Activated naive CD8-positive, alpha-beta T cell (primary cell): Measurements from ENCODE around the gene CA11.
"Not testable (repeated sequence)": the region's sequence is repeated elsewhere in the genome, so short reads cannot be mapped to it uniquely, and the experiment has no call there.

Experiments
- H3K27ac Mint-ChIP-seq: one replicate; pipeline ENCODE4 v1.8.0; 2021; ENCODE audit warnings: mixed read lengths
- H3K27me3 Mint-ChIP-seq: one replicate; pipeline ENCODE4 v1.8.0; 2021; ENCODE audit warnings: mixed read lengths
- H3K36me3 Mint-ChIP-seq: one replicate; pipeline ENCODE4 v1.8.0; 2021; ENCODE audit warnings: mixed read lengths
- H3K4me1 Mint-ChIP-seq: one replicate; pipeline ENCODE4 v1.8.0; 2021; ENCODE audit warnings: low read depth, mixed read lengths
- H3K4me3 Mint-ChIP-seq: one replicate; pipeline ENCODE4 v1.8.0; 2021; ENCODE audit warnings: mild to moderate bottlenecking, mixed read lengths
- H3K9me3 Mint-ChIP-seq: one replicate; pipeline ENCODE4 v1.8.0; 2021; ENCODE audit warnings: low read depth, mixed read lengths

Gene CA11

GRCh38 chr19:48638831-48639381, 7.1 kb downstream of the CA11 start:
- H3K9me3 Mint-ChIP-seq, result no peaks in the 10 kb centered on the region
- H3K27me3 Mint-ChIP-seq, result no peaks in the 10 kb centered on the region
- peak overlapping the region; percentile 99 for H3K27ac Mint-ChIP-seq
- H3K4me1 Mint-ChIP-seq, result peaks cover 41% of the 10 kb centered on the region
- peak overlapping the region; percentile 97 for H3K4me3 Mint-ChIP-seq
- no peaks in the 10 kb centered on the region for H3K36me3 Mint-ChIP-seq

DNA sequence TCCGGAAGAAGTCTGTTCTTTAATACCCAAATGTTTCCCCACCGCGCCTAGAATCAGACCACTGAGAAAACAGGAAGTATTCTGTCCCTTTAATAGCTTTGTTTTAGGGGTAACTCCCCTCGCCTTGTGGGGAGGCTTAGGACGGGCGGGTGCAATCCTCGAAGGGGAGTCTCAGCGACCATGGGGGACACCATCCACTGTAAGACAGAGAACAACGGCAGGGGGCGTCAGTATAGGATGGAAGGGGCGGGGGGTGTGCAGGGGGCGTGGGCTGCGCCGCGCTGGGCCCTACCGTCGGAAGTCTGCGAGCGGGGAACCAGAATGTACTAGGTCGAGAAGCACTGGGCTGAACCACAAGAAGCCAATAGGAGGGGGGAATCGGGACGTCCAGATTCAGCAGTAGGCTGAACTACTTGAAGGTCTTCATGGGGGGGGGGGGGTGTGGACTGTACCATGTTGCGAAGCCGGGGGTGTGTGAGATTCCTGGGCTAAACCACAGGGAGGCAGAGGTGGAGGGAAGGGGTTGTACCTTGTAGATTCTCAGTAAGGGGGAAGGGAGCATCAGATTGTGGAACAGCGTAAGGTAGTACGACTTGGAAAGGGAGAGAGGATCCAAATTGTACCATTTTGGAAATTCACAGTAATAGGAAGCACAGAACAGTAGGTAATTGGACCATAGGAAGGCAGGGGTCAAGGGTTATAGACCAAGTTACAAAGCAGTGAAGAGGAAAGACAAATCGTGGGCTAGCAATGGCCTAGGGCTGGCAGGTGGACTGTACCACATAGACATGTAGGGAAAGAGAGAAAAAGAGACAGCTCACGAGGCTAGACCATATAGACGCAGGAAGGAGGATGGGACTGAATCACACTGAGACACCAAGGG, 7.8 kb downstream of the CA11 start:
- Mint-ChIP-seq H3K27me3 (no peaks in the 10 kb centered on the region), H3K9me3 (no peaks in the 10 kb centered on the region), H3K4me1 (peaks cover 47% of the 10 kb centered on the region), H3K36me3 (no peaks in the 10 kb centered on the region), H3K4me3 (peak overlapping the region; percentile 97), H3K27ac (peak overlapping the region; percentile 99)

- H3K27me3 Mint-ChIP-seq, result no peaks in the 10 kb centered on the region
- peak overlapping the region; percentile 99 for H3K27ac Mint-ChIP-seq
- H3K9me3 Mint-ChIP-seq, result no peaks in the 10 kb centered on the region
- H3K4me1 Mint-ChIP-seq, result peaks cover 53% of the 10 kb centered on the region
- H3K4me3 Mint-ChIP-seq, result peak overlapping the region; percentile 97
- no peaks in the 10 kb centered on the region for H3K36me3 Mint-ChIP-seq
Measured at GRCh38 chr19:48637449-48637947, 8.5 kb downstream of the CA11 start.

GRCh38 chr19:48636859-48637448, 9.0 kb downstream of the CA11 start, which contains the start of gene DBP:
DBP (minus strand) TSS chr19:48637379; CDS start chr19:48636994, 385 bp downstream.
- Mint-ChIP-seq H3K9me3 (no peaks in the 10 kb centered on the region), H3K27ac (peak within 1 kb of the TSS; percentile 99), H3K4me1 (peaks cover 56% of the 10 kb centered on the region), H3K36me3 (no peaks in the 10 kb centered on the region), H3K4me3 (peak within 1 kb of the TSS; percentile 97), H3K27me3 (no peaks in the 10 kb centered on the region)

- Mint-ChIP-seq H3K9me3 (no peaks in the 10 kb centered on the region), H3K27ac (peak overlapping the region; percentile 90), H3K27me3 (no peaks in the 10 kb centered on the region), H3K4me3 (peak overlapping the region; percentile 97), H3K4me1 (peaks cover 60% of the 10 kb centered on the region), H3K36me3 (no peaks in the 10 kb centered on the region)
Measured at GRCh38 chr19:48635966-48636858, 9.8 kb downstream of the CA11 start.

DNA sequence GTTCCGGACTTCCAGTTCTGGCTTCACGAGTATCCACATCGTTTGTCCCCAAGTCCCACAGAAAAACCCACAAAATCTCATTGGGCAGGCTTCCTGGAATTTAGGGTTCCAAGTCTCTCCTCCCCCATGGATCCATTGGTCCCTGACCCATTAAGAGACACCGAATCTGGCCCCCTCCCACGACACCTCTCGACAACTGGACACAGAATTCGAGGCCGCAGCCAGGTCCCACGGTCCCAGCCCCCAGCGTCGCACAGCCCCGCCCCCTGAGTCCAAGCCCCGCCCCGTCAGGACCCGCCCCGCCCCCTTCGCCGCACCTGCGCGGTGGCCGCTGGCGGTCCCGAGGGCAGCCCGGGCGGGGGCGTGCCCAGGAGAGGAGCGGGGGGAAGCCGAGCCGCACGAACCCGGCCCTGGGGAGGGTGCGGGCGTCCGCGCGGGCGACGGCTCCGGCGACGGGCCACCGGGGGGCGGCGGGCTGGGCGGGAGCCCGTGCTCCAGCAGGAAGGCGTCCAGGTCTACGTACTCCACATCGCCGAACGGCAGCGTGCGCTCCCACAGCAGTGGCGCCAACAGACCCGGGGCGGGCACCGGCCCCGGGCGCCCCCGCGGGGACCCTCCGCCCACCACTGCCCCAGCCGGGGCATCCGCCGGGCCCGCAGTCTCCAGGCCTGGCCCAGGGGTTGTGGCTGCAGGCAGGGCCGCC, 10.6 kb downstream of the CA11 start:
- Mint-ChIP-seq H3K27ac (peak overlapping the region; percentile 87), H3K36me3 (no peaks in the 10 kb centered on the region), H3K9me3 (no peaks in the 10 kb centered on the region), H3K4me1 (peaks cover 59% of the 10 kb centered on the region), H3K27me3 (no peaks in the 10 kb centered on the region), H3K4me3 (peak overlapping the region; percentile 97)

DNA sequence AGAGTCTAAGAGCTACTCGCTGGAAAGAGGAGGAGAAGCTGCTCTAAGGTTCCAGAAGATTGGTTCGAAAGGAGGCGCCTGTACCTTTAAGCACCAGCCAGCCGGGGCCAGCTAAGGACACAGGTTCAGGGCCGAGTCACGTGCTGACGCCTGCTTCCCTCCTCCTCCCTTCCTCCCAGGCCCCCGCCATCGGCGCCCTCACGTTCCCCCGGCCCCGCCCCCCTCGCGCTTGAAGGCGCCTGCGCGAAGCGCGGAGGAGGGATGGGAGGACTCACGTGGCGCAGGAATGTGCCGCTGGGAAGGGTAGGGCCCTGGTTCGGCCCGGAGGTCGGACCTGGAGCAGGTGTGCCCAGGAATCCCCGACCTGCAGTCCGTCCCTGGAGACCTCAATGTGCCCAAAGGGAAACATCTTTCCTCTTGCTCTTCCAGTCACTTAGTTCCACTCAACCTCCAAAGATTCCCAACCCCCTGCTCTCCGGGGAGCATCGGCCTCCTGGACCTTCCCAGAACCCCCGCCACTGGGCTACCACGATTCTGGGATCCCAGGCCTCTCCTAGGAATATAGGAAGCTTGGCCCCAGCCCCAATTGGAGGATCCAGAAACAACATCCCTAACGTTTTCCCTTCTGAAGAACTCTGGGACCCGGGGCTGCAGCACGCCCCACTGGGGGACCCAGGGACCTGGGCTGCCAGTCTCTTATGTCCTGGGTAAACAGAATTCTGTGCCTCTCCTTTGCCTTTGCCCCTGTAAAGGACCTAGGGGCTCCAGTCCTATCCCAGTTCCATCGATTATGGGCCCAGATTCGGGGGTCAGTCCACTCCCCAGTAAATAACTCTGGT, 11.3 kb downstream of the CA11 start:
- Mint-ChIP-seq H3K4me3 (peak overlapping the region; percentile 79), H3K9me3 (no peaks in the 10 kb centered on the region), H3K27me3 (no peaks in the 10 kb centered on the region), H3K36me3 (no peaks in the 10 kb centered on the region), H3K27ac (peak overlapping the region; percentile 87), H3K4me1 (peaks cover 55% of the 10 kb centered on the region)

DNA sequence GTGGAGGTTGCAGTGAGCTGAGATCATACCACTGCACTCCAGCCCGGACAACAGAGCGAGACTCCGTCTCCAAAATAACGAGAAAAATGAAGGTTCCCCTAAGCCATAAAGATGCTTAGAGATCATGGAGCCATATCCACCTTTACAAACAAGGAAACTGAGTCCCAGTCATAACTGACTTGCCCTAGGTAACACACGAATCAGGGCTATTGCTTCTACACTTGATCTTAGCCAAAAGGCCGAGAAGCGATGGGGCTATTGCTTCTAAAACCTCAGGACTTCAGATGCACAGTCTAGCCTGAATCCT, 12.0 kb downstream of the CA11 start:
- H3K27me3 Mint-ChIP-seq, result no peaks in the 10 kb centered on the region
- no peaks in the 10 kb centered on the region for H3K36me3 Mint-ChIP-seq
- peaks cover 51% of the 10 kb centered on the region for H3K4me1 Mint-ChIP-seq
- peak overlapping the region; percentile 79 for H3K4me3 Mint-ChIP-seq
- no peaks in the 10 kb centered on the region for H3K9me3 Mint-ChIP-seq
- H3K27ac Mint-ChIP-seq, result peak overlapping the region; percentile 87

DNA sequence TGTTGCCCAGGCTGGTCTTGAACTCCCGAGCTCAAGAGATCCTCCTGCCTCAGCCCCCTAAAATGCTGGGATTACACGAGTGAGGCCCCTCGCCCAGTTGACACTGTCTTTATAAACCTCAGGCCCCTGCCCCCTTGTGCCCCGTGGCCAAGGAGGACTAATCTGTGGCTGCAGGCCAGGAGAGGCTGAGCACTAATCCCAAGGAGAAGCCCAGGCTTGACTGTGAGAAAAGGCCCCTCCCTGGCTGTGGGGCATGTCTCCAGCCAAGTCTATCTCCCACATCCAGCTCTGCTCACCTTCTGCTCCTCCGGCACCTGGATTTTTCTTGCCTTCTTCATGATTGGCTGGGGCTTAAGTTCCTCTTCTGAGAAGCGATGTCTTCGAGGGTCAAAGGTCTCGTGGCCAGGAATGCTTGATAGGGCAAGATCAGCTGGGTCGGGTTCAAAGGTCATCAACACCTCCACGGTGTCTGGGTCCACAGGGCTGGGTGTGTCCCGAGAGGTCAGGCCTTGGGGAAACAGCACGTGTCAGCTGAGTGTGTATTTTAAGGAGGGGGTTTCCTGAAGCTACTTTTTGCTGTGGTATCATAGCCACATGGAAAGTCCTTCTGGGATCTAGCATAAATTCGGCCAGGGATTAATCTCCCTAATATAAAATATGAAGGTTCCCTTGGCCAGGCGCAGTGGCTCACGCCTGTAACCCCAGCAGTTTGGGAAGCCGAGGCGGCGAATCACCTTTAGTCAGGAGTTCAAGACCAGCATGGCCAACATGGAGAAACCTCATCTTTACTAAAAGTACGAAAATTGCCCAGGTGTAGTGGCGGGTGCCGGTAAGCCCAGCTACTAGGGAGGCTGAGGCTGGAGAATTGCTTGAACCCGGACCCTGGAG, 12.6 kb downstream of the CA11 start:
- Mint-ChIP-seq H3K27me3 (no peaks in the 10 kb centered on the region), H3K27ac (peak overlapping the region; percentile 87), H3K4me3 (peak overlapping the region; percentile 79), H3K4me1 (peaks cover 45% of the 10 kb centered on the region), H3K9me3 (no peaks in the 10 kb centered on the region), H3K36me3 (no peaks in the 10 kb centered on the region)

- Mint-ChIP-seq H3K4me3 (peak overlapping the region; percentile 35), H3K9me3 (no peaks in the 10 kb centered on the region), H3K36me3 (no peaks in the 10 kb centered on the region), H3K27me3 (no peaks in the 10 kb centered on the region), H3K27ac (peak overlapping the region; percentile 78), H3K4me1 (peaks cover 41% of the 10 kb centered on the region)
Measured at GRCh38 chr19:48632692-48633147, 13.3 kb downstream of the CA11 start.

GRCh38 chr19:48632286-48632685, 13.7 kb downstream of the CA11 start:
- peaks cover 39% of the 10 kb centered on the region for H3K4me1 Mint-ChIP-seq
- H3K36me3 Mint-ChIP-seq, H3K9me3 Mint-ChIP-seq, H3K27me3 Mint-ChIP-seq: not testable (repeated sequence)
- H3K27ac Mint-ChIP-seq, result peak overlapping the region; percentile 78
- peak overlapping the region; percentile 35 for H3K4me3 Mint-ChIP-seq

DNA sequence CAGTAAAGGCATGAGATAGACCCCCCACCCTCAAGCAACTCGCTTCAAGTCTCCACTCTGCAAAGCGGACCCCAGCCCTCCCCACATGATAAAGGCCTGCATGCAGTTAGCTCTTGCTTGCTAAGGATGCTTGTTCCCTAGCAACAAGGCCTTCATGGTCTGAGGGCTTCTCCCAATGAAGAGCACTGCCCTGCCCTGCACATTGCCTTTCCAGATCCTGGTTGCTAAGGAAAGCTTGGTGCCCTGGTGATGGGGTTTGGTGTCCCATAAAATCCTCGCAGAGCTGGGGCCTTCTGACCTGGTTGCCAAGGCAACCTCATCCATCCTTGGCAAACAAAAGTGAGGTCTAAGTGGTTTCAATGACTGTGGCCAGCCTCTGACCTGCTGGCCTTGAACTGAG, 14.8 kb downstream of the CA11 start:
- Mint-ChIP-seq H3K9me3 (no peaks in the 10 kb centered on the region), H3K36me3 (no peaks in the 10 kb centered on the region), H3K27me3 (no peaks in the 10 kb centered on the region), H3K4me3 (no peak overlapping the region), H3K4me1 (peaks cover 45% of the 10 kb centered on the region), H3K27ac (no peak overlapping the region)
